BE2C (cell line): ENCODE data around the gene RAD54L.

Experiments used
- DNase-seq: peaks from one replicate; pipeline ENCODE4 v3.0.0-alpha.2; 2020
- H3K27me3 ChIP-seq: fragments of 250-450 bp; sonication (Bioruptor Pico); 2 replicates; pipeline ENCODE4 v1.5.1; 2020; ENCODE audit warnings: mild to moderate bottlenecking
- H3K36me3 ChIP-seq: fragments of 250-450 bp; sonication (Bioruptor Pico); 2 replicates; pipeline ENCODE4 v1.5.1; 2020; ENCODE audit warnings: mild to moderate bottlenecking
- H3K4me1 ChIP-seq: fragments of 250-450 bp; sonication (Bioruptor Pico); 2 replicates; pipeline ENCODE4 v1.5.1; 2020
- H3K4me3 ChIP-seq: 2 replicates; pipeline ENCODE4 v1.5.1; 2011; ENCODE audit warnings: low read depth, low read length
- H3K9me3 ChIP-seq: fragments of 250-450 bp; sonication (Bioruptor Pico); 2 replicates; pipeline ENCODE4 v1.5.1; 2020
- CTCF ChIP-seq: IDR thresholded peaks from 2 replicates; pipeline ENCODE4 v1.5.1; 2012; ENCODE audit warnings: mild to moderate bottlenecking, low read depth, low read length

The RAD54L gene

GRCh38 chr1:46301406-46301807, 53.8 kb downstream of the RAD54L start:
- H3K36me3 ChIP-seq, result peaks cover 8% of the 10 kb centered on the region
- no peaks in the 10 kb centered on the region for H3K9me3 ChIP-seq
- H3K4me1 ChIP-seq, result no peaks in the 10 kb centered on the region
- TF ChIP-seq CTCF, result no peak
- H3K4me3 ChIP-seq, result peak overlapping the region; percentile 97
- no peaks in the 10 kb centered on the region for H3K27me3 ChIP-seq
- DNase-seq, result no peak

- no peaks in the 10 kb centered on the region for H3K9me3 ChIP-seq
- peaks cover 11% of the 10 kb centered on the region for H3K36me3 ChIP-seq
- no peaks in the 10 kb centered on the region for H3K27me3 ChIP-seq
- no peaks in the 10 kb centered on the region for H3K4me1 ChIP-seq
- peak overlapping the region; percentile 97 for H3K4me3 ChIP-seq
- peak; percentile 42 for DNase-seq
- TF ChIP-seq CTCF, result 0 out of 2 replicates have a peak, but pooled peaks have one; percentile 2
Observed at GRCh38 chr1:46301808-46302640, 54.5 kb downstream of the RAD54L start.

GRCh38 chr1:46302641-46303037, 55.1 kb downstream of the RAD54L start:
- Histone ChIP-seq H3K9me3 (no peaks in the 10 kb centered on the region), H3K27me3 (no peaks in the 10 kb centered on the region)
- peak; percentile 13 for DNase-seq

GRCh38 chr1:46303038-46303871, 55.7 kb downstream of the RAD54L start, which contains the start of the genes LRRC41 and UQCRH:
TSS of gene LRRC41 (minus strand) at chr1:46303616. CDS start at chr1:46303322, 294 bp downstream.
TSS of gene UQCRH (plus strand) at chr1:46303698. CDS start at chr1:46303767, 69 bp downstream.
- DNase-seq, result peak; percentile 87
- no peaks in the 10 kb centered on the region for H3K9me3 ChIP-seq
- TF ChIP-seq CTCF, result no peak
- H3K36me3 ChIP-seq, result peaks cover 13% of the 10 kb centered on the region; the same call in 1 of the 2 replicates
- H3K4me1 ChIP-seq, result no peaks in the 10 kb centered on the region
- no peaks in the 10 kb centered on the region for H3K27me3 ChIP-seq
- H3K4me3 ChIP-seq, result peak within 1 kb of the TSS; percentile 97

More at GRCh38 chr1:46302641-46303037, 55.1 kb downstream of the RAD54L start:
- H3K4me3 ChIP-seq, result peak overlapping the region; percentile 97
- no peaks in the 10 kb centered on the region for H3K4me1 ChIP-seq
- peaks cover 12% of the 10 kb centered on the region for H3K36me3 ChIP-seq
- no peak for TF ChIP-seq CTCF

- peak overlapping the region; percentile 97 for H3K4me3 ChIP-seq
- no peak for DNase-seq
- no peak for TF ChIP-seq CTCF
Observed at GRCh38 chr1:46303872-46304326, 56.3 kb downstream of the RAD54L start.

More at GRCh38 chr1:46303872-46304326, 56.3 kb downstream of the RAD54L start:
- H3K27me3 ChIP-seq, result no peaks in the 10 kb centered on the region
- H3K36me3 ChIP-seq, result peaks cover 14% of the 10 kb centered on the region
- no peaks in the 10 kb centered on the region for H3K9me3 ChIP-seq
- no peaks in the 10 kb centered on the region for H3K4me1 ChIP-seq
